Lower leg skin (tissue), 3 donors: ENCODE data around the gene STK33.

Experiments used
- POLR2A ChIP-seq, 2 donors: fragments of 450-650 bp; IDR thresholded peaks; one replicate each; pipeline ENCODE4 v1.6.1; 2016 to 2017; ENCODE audit warnings: antibody characterized with exemption in 2 of 2, mild to moderate bottlenecking in 1 of 2, moderate library complexity in 1 of 2
- TF ChIP-seq, protein P1 (sequence below), 3 donors: fragments of 450-650 bp; IDR thresholded peaks; one replicate each; pipeline ENCODE4 v1.5.1; 2016; ENCODE audit warnings: antibody characterized with exemption in 3 of 3, mild to moderate bottlenecking in 3 of 3, moderate library complexity in 2 of 3

DNA sequence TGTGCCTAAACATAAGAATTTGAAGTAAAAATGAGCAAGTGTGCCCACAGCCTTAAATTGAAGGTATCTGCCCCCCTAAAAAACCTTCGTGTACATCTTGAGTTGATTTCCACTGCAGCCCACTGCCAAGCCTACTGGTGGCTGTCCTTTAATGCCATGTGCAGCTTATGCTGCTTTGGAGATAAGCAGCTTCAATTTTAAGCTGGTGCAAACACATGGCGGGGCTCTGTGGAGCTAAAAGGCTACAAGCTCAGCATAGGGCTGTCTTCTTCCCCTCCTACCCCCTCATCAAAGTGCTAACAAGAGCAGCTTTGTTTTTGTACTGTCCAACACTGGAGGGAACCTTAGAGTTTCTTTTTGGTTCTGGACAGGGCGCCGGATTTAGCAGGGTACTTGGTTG, 201.9 kb downstream of the STK33 start:
- TF ChIP-seq, protein P1, sequence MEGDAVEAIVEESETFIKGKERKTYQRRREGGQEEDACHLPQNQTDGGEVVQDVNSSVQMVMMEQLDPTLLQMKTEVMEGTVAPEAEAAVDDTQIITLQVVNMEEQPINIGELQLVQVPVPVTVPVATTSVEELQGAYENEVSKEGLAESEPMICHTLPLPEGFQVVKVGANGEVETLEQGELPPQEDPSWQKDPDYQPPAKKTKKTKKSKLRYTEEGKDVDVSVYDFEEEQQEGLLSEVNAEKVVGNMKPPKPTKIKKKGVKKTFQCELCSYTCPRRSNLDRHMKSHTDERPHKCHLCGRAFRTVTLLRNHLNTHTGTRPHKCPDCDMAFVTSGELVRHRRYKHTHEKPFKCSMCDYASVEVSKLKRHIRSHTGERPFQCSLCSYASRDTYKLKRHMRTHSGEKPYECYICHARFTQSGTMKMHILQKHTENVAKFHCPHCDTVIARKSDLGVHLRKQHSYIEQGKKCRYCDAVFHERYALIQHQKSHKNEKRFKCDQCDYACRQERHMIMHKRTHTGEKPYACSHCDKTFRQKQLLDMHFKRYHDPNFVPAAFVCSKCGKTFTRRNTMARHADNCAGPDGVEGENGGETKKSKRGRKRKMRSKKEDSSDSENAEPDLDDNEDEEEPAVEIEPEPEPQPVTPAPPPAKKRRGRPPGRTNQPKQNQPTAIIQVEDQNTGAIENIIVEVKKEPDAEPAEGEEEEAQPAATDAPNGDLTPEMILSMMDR (IDR thresholded peaks at IDR 0.05) = no peak
- TF ChIP-seq POLR2A (IDR thresholded peaks at IDR 0.05) = no peak
